Left ventricle myocardium inferior (tissue), 1 donor: ENCODE measurements around the gene DIRAS2. TPM values are rescaled to one million over a fixed set of nuclear protein-coding genes. Genes with fewer than 3 reads are reported as not detected.

Experiments used
- DNase-seq: peaks from one replicate; pipeline ENCODE4 v3.0.0-alpha.2; 2020
- H3K27ac ChIP-seq: fragments of 200-600 bp; replicated peaks from 2 replicates; pipeline ENCODE4 v1.8.0; 2021
- H3K27me3 ChIP-seq: fragments of 200-600 bp; 2 replicates; pipeline ENCODE4 v1.8.0; 2021; ENCODE audit warnings: low read depth
- H3K36me3 ChIP-seq: fragments of 200-600 bp; 2 replicates; pipeline ENCODE4 v1.8.0; 2021
- H3K4me1 ChIP-seq: fragments of 200-600 bp; 2 replicates; pipeline ENCODE4 v1.8.0; 2021
- H3K4me3 ChIP-seq: fragments of 200-600 bp; 2 replicates; pipeline ENCODE4 v1.8.0; 2021; ENCODE audit warnings: mild to moderate bottlenecking, moderate library complexity
- H3K9me3 ChIP-seq: fragments of 200-600 bp; replicated peaks from 2 replicates; pipeline ENCODE4 v1.8.0; 2021
- intact Hi-C: fragments of 100-400 bp; cut with micrococcal nuclease; formaldehyde crosslinking; loops from one replicate; pipeline ENCODE4 v1.11.0; 2022
- long read RNA-seq: library from polyadenylated mRNA; unstranded; transcript quantifications from one replicate; pipeline ENCODE4 v2.0.0, GENCODE V29; 2021
- total RNA-seq: library from RNA; stranded (reverse); fragmentation: NEBNext Ultra II Directional; extraction: Animal tissue kit (Norgen Biotek cat#: 25700); gene quantifications from one replicate; pipeline ENCODE4 v1.2.1, GENCODE V29; 2021
- TF ChIP-seq, protein P1 (sequence below): fragments of 200-600 bp; IDR thresholded peaks from 2 replicates; pipeline ENCODE4 v1.8.0; 2021; ENCODE audit warnings: antibody characterized with exemption, mild to moderate bottlenecking, borderline replicate concordance
- donor health status: DM: no; HTN: yes; CAD: no; lungs with severe emphysema.

DIRAS2 gene
- total RNA-seq = 0.30 TPM
- long read RNA-seq = 0 reads

DNA sequence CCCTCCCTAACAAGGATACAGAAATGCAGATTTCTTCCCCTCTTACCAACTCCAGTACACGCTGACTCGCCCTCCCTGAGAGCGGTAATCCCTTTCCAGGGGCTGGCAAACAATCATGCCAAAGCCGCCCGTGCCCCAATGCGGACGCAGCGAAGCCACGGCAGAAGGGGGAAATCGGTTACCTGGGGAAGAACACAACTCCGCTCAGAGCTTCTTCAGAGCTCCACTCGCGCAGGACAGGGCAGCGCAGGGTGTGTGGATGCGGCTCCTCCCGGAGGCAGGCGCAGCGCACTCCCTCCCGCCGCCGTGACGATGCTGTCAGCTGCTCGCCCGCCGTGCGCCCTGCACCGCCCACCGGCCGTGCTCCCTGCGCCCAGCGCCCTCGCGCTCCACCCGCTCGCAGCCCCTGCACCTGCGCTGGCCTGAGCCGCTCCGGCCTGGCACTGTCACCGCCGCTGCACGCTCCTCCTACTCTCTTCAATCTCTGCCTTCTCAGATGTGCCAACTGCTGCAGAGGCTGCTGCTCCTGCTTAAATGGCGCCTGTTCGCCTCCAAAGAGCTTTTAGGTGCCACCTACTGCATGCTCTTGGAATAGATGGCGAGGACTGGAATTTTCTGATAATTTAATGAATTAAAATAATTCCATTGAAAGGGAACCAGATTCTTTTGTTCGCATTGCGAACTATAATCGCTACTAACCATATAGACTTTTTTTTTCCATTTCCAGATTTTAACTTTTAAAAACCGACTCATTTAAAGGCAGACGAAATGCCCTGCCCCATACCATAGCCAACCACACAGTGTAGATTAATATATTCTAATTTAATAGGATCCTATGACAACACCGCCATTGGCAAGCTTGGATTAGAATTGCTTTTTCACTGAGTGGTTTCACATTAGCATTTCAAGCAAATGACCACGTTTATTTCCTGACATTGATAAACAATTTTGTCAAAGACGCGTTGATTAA is at the start of gene DIRAS2:
DIRAS2 (minus strand) TSS at position 255 of the 970 bp plus-strand sequence. CDS start 28,997 bp downstream, outside the sequence.
- Histone ChIP-seq H3K4me3 (peak within 1 kb of the TSS; percentile 61), H3K27me3 (peaks cover 78% of the 10 kb centered on the region), H3K9me3 (no peaks in the 10 kb centered on the region), H3K27ac (no peak within 1 kb of the TSS), H3K36me3 (no peaks in the 10 kb centered on the region), H3K4me1 (peaks cover 11% of the 10 kb centered on the region)
- intact Hi-C loops = no loop called here
- DNase-seq = peak; percentile 22
- TF ChIP-seq, protein P1, sequence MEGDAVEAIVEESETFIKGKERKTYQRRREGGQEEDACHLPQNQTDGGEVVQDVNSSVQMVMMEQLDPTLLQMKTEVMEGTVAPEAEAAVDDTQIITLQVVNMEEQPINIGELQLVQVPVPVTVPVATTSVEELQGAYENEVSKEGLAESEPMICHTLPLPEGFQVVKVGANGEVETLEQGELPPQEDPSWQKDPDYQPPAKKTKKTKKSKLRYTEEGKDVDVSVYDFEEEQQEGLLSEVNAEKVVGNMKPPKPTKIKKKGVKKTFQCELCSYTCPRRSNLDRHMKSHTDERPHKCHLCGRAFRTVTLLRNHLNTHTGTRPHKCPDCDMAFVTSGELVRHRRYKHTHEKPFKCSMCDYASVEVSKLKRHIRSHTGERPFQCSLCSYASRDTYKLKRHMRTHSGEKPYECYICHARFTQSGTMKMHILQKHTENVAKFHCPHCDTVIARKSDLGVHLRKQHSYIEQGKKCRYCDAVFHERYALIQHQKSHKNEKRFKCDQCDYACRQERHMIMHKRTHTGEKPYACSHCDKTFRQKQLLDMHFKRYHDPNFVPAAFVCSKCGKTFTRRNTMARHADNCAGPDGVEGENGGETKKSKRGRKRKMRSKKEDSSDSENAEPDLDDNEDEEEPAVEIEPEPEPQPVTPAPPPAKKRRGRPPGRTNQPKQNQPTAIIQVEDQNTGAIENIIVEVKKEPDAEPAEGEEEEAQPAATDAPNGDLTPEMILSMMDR = peak; percentile 39

- intact Hi-C loops = no loop called here
- TF ChIP-seq, protein P1 = no peak
- Histone ChIP-seq H3K27me3 (peaks cover 22% of the 10 kb centered on the region), H3K4me3 (no peak overlapping the region), H3K27ac (no peak overlapping the region), H3K9me3 (peaks cover 8% of the 10 kb centered on the region), H3K36me3 (no peaks in the 10 kb centered on the region), H3K4me1 (no peaks in the 10 kb centered on the region)
- DNase-seq = no peak
Observed at GRCh38 chr9:90684736-90685135, 42.1 kb upstream of the DIRAS2 start.

GRCh38 chr9:90684106-90684505 is 41.5 kb upstream of the DIRAS2 start:
- intact Hi-C loops = no loop called here

GRCh38 chr9:90680534-90680933 is 37.9 kb upstream of the DIRAS2 start:
- Histone ChIP-seq H3K4me1 (no peaks in the 10 kb centered on the region), H3K36me3 (no peaks in the 10 kb centered on the region), H3K4me3 (no peak overlapping the region), H3K27ac (no peak overlapping the region), H3K9me3 (no peaks in the 10 kb centered on the region), H3K27me3 (peaks cover 22% of the 10 kb centered on the region)
- intact Hi-C loops = no loop called here
- DNase-seq = no peak
- TF ChIP-seq, protein P1 = no peak

More at GRCh38 chr9:90684106-90684505, 41.5 kb upstream of the DIRAS2 start:
- DNase-seq = no peak
- no peaks in the 10 kb centered on the region for H3K36me3 ChIP-seq
- H3K4me1 ChIP-seq = no peaks in the 10 kb centered on the region
- H3K27ac ChIP-seq = no peak overlapping the region
- no peak overlapping the region for H3K4me3 ChIP-seq
- H3K27me3 ChIP-seq = peaks cover 22% of the 10 kb centered on the region
- TF ChIP-seq, protein P1 = no peak
- H3K9me3 ChIP-seq = peaks cover 8% of the 10 kb centered on the region

DNA sequence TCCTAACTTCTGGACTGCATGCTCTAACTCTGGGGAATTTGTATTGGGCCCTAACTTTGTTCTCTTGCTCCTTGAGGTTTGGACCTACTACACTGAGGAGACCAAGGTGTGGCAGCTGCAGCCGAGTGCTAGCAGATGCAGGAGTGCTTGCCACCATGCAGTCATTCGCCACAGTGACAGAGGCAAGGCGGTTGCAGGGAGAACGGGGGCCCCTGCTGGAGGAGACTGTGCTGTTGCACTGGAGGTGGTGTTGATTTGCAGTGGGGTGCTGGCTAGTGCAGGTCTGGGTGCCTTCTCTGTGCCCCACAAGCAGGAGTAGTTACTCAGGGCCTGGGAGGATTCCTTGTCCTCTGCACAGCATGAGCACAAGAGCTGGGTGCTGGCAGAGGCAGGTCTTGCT is 22.4 kb upstream of the DIRAS2 start:
- intact Hi-C loops = no loop called here
- Histone ChIP-seq H3K36me3 (no peaks in the 10 kb centered on the region), H3K4me1 (no peaks in the 10 kb centered on the region), H3K27ac (no peak overlapping the region), H3K9me3 (peaks cover 52% of the 10 kb centered on the region), H3K27me3 (peaks cover 11% of the 10 kb centered on the region), H3K4me3 (no peak overlapping the region)
- no peak for DNase-seq
- TF ChIP-seq, protein P1 = no peak
